Adrenal gland (tissue), 5 donors: Measurements from ENCODE around the gene LURAP1L.

ENCODE experiments used
- POLR2A ChIP-seq, 2 donors: fragments of 450-650 bp; IDR thresholded peaks; one replicate each; pipeline ENCODE4 v1.6.1; 2017; ENCODE audit warnings: antibody characterized with exemption in 2 of 2, mild to moderate bottlenecking in 2 of 2, moderate library complexity in 1 of 2
- TF ChIP-seq, protein P1 (sequence below), 6 experiments: fragments of 450-650 bp in 4 of 6; fragments of 200-600 bp in 2 of 6; sonication (generic) in 1 of 6; IDR thresholded peaks; 1 replicate in 5 of 6; 2 replicates in 1 of 6; pipeline versions ENCODE4 v1.5.1 to v1.8.0; 2016 to 2021; ENCODE audit warnings: antibody characterized with exemption in 6 of 6, mild to moderate bottlenecking in 2 of 6, moderate library complexity in 1 of 6
- donor health status: DM: no; HTN: no; CAD: no.

GRCh38 chr9:12814877-12815237, 40.0 kb downstream of the LURAP1L start:
- no peak for TF ChIP-seq POLR2A (IDR thresholded peaks at IDR 0.05)
- TF ChIP-seq, protein P1, sequence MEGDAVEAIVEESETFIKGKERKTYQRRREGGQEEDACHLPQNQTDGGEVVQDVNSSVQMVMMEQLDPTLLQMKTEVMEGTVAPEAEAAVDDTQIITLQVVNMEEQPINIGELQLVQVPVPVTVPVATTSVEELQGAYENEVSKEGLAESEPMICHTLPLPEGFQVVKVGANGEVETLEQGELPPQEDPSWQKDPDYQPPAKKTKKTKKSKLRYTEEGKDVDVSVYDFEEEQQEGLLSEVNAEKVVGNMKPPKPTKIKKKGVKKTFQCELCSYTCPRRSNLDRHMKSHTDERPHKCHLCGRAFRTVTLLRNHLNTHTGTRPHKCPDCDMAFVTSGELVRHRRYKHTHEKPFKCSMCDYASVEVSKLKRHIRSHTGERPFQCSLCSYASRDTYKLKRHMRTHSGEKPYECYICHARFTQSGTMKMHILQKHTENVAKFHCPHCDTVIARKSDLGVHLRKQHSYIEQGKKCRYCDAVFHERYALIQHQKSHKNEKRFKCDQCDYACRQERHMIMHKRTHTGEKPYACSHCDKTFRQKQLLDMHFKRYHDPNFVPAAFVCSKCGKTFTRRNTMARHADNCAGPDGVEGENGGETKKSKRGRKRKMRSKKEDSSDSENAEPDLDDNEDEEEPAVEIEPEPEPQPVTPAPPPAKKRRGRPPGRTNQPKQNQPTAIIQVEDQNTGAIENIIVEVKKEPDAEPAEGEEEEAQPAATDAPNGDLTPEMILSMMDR (IDR thresholded peaks at IDR 0.05), result no peak
